Activated T-cell treated with anti-CD3 and anti-CD28 coated beads for 4 hours (primary cell): Measurements from ENCODE around the gene EIF6.
A peak's percentile ranks its signal among the peaks of the same experiment; 100 is the strongest.
"Not testable (repeated sequence)": the region's sequence is repeated elsewhere in the genome, so short reads cannot be mapped to it uniquely, and the experiment has no call there.

Source experiments
- DNase-seq: peaks from one replicate; pipeline ENCODE4 v3.0.0-alpha.2; 2020

The EIF6 gene

DNA sequence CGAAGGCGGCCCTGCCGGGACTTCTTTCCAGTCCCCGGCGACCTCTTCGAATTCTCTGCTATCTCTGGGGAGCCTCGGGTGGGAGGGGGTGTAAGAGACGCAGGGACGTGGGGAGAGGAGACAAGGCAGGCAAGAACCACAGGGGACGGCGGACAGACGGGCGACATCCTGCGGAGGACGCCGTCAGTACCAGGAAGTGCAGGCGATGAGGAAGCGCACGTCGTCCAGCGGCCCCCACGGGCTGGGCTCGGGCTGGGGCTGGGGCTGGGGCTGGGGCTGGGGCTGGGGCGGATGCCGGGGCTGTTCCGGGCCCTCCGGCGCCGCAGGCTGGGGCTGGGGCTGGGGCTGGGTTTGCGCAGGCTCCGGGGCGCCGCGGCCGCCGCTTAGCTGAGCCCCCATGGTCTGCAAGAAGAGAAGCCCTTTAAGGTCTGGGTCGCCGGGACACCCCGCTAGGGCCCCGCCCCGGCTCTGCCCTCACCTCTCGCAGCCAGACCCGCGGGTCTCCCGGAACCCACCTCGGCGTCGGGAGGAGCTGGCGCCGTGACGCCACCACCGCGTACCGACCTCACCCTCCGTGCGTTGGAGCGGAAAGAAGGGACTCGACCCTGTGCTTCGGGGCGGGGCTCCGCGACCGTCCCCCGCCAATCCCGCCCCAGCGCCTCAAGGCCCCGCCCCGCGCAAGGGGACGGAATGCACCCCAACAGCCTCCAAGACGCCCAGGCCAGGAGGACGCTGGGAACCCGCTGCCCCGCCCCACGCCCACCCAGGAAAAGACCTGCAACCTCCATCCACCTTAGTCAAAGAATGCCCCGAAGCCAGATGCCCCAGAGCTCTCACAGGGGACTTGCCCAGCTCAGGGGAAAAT, 6.8 kb downstream of the EIF6 start, which contains the start of gene MMP24OS:
Gene MMP24OS (minus strand): TSS at position 592 of the 865 bp plus-strand sequence. CDS start 193 bp downstream, at position 399.
- DNase-seq = peak; percentile 80

DNA sequence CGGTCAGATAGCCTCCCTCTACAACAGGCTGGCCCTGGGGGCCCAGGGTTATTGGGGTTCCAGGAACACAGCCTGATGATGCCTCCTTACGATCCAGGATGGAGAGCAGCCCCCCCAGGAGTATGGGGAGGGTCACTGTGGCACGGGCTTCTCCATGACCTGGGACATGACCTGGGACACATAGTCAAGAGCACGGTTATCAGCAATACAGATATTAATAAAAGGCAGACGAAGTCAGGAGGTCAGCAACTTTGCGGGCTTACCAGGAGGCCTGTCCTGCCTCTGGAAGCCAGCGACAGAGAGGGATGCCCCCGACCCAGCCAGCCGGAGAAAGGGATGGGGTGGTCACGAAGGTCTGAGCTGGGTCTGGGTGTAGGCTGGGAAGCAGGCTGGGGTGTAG, 7.4 kb downstream of the EIF6 start:
- no peak for DNase-seq

DNA sequence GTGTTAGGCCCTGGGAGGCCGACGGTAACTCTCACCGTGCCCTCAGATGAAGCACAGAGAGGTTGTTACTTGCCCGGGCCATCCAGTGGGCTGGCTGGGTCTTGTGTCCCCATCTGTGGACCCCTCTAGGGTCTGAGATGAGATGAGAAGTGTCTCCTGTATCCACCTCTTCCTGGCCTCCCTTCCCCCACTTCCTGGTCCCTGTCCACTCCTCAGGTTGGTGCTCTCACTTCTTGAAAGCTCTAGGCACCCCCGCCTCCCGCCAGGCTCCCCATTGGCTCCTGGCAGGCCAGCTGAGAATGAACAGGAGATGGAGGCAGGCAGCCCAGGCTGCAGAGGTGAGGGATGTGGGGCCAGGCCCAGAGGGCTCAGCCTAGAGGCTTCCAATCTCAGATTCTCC, 8.2 kb downstream of the EIF6 start:
- DNase-seq = no peak

DNA sequence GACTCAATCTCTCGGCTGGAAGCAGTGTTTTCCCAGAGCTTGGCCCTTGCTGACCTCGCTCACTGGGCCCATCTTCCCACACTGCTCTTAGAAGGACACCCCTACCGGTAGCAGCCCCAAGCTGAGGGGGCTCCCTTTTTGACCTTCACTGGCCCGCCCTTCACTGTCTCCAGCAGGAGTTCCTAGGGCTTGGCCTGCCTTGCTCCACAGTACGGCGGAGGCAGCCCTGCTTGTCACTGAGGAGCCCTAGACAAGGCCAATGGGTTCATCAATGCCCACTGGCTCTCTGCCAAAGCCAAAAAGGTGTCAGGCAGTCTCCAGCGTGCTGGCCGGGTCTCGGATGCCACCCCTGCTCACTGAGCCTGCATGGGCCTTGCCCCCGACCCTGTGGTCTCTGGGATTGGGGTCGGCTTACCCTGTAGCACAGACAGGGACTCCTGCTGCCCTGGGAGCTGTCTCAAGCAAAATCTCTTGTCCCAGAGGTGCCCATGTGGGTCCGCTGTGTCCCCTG, 8.8 kb downstream of the EIF6 start:
- no peak for DNase-seq

DNA sequence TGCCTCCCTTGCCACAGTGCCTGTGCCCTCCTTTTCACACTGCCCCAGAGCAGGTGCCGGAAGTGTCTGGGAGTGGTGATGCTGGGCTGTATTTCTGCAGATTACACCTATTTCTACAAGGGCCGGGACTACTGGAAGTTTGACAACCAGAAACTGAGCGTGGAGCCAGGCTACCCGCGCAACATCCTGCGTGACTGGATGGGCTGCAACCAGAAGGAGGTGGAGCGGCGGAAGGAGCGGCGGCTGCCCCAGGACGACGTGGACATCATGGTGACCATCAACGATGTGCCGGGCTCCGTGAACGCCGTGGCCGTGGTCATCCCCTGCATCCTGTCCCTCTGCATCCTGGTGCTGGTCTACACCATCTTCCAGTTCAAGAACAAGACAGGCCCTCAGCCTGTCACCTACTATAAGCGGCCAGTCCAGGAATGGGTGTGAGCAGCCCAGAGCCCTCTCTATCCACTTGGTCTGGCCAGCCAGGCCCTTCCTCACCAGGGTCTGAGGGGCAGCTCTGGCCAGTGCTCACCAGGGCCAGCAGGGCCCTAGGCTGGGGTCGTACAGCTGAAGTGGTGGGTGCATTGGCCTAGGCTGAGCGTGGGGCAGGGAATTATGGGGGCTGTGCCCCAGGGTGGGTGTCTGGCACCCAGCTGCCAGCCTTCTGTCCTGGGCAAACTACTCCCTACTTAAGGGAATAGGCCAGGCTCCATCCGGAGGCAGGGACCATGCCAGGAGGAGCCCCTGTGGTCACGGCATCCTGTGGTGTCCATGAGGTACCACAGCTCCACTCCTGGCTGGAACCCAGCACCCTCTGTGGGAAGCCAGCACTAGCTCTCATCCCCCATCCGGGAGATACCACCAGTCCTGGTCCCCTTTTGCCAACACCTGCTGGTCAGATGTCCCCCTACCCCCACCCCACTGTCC, 10.1 kb downstream of the EIF6 start:
- no peak for DNase-seq

DNA sequence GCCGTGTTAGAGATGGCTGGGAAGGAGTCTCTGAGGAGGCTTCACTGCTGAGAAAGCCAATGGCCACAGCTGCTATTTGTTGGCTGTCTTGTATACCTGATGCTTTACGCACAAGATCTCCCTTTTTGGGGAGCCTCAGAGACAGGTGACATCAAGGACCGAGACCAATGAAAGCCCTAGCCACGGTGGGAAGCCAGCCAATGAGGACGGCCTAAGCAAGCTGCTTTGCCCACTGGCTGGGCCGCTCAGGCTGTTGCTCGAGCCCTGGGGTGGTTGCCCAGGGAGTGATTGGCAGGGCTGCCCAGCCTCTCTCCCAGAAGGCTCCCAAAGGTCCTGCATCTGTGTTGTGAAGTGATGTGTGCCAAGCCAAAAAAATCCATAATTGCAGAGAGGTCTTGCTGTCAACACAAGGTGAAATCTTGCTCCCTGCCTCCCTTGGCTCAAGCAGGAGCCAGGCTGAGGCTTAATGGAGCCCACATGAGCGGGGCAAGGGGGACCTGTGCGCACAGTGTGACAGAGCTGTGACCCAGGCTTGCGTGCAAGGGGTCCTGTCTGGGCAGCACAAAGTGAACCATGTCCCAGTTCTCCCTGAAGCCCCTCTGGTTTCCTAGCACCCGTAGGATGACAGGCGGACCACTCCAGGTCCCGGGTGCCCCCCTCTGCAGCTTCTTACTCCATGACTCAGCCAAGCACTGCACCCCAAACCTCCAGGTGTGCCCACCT, 11.0 kb downstream of the EIF6 start:
- DNase-seq = no peak

DNA sequence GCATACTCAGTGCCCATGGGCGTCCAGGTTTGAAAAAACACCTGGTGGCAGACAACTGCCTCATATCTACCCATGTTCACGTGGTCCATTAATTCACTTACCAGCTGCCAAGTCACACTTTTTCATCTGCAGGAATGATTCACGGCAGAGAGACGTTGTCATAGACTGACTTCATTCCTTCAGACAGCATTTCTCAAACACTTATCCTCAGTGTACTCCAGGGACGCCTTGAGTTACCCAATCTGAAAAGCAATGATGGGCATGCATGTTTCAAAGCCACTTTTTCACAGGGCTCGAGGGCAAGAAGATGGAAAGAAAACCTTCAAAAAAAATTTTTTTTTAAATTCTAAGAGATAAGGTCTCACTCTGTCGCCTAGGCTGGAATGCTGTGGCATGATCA, 12.7 kb downstream of the EIF6 start:
- DNase-seq = no peak

DNA sequence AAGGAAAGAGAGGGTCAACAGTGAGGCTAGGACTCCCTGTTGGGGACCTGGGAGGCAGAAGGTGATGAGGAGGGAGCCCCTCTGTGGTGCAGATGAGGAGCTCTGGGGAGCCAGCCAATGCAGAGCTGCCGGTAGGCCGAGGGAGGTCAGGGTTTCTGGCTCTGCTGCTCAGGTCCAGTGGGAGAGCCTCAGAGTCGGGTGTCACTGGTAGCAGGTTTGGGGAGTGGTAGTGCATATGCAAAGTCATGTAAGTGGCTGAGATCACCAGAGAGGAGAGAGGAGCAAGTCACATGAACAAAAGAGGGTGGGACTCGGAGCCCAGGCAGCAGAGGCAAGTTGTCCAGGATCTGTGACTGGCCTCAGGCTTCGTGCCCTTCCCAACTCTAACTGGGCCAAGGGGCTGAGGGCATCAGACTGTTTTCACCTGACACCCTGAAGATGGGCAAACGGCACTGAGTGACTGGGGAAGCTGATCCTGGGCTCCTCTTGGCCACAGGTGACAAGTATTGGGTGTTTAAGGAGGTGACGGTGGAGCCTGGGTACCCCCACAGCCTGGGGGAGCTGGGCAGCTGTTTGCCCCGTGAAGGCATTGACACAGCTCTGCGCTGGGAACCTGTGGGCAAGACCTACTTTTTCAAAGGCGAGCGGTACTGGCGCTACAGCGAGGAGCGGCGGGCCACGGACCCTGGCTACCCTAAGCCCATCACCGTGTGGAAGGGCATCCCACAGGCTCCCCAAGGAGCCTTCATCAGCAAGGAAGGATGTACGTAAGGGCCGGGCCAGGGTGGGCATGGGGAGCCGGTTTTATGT, 13.3 kb downstream of the EIF6 start:
- DNase-seq = no peak

DNA sequence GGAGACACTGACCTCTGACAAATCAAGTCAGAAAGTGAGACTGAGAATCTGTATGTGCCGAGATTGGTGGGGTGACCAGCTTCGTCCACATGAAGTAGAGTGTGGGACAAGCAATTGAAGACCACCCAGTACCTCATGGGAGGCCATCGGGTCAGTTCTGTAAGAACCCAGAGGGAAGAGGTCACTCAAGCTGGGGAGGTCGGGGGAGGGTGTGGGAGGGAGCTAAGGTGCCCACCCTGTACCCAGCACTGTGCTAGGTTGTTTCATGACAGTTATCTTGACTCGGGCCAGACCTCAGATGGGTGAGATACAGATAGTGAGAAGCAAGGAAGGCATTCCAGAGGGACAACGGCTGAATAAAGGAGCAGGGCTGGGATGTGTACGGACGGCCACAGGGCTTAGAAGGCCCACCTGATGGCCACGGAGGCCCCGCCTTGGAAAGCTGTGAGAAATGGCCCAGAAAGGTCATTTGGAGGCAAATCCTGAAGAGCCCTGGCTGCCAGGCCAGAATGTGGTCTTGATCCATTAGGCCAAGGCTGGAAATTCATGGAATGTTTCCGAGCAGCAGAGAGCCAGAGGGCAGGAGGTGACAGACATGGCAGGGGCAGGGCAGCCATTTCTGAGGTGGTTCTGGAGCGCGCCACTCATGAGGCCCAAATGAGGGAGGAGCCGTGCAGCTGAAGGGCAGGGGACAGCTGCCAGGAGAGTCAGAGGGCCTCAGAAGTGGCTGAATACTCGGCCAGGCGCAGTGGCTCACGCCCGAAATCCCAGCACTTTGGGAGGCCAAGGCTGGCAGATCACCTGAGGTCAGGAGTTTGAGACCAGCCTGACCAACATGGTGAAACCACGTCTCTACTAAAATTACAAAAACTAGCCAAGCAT, 14.3 kb downstream of the EIF6 start:
- no peak for DNase-seq

DNA sequence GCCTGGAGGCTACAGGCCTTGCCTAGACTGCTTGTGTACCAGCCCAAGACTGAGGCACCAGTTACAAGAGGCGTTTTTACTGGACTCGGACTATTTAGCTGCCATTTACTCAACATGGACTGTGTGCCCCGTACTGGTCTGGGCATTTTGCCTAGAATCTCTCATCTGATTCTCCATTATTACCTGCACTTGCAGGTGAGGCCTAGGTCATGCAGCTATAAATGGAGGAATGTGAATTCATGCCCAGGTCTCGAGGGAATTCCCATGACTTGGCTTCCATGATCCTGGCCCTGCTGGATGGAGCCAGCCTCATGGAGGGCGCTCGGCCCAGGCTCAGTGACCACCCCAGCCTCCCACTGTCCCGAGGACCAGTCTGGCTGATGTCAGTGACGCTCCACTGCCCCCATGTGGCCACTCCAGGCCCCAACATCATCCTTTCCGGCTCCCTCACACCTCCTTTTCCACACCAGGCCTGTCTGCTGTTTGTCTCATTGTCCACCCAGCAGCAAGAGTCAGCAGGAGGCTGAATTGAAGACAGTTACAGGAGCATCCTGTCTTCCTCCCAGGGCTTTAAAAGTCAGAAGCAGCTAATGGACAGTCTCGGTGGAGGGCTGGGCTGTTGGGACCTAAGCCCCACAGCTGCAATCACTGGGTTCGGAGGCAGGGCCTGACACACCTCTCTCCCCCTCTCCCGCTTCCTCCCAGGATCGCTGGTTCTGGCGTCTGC, 15.4 kb downstream of the EIF6 start:
- DNase-seq = peak; percentile 21

DNA sequence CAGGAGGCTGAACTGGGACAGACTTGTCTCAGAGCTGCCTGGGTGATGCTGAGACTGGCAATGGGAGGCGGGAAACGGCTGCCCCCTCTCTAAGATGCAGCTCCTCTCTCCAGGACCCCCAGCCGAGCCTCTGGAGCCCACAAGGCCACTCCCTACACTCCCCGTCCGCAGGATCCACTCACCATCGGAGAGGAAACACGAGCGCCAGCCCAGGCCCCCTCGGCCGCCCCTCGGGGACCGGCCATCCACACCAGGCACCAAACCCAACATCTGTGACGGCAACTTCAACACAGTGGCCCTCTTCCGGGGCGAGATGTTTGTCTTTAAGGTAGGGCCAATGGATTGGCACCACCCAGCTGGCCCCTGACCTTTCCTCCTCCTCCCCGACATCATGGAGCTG, 17.5 kb downstream of the EIF6 start:
- DNase-seq = no peak

DNA sequence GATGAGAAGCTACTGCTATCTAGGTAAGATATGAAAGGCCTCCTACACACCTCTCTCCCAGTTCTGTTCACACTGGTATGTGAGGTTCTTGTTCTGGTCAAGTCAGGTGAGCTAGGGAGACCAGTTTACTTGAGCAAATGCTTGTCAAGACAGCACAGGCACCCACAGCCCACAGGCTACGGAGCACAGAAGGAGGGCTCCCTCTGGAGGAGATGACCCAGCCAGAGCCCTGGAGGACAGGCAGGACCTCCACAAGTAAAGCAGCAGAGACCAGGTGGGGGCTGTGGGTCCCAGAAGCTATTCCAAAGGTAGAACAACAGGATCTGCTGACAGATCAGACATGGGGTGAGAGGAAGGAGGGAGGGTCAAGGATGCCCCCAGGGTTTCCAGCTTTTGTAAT, 19.8 kb downstream of the EIF6 start:
- DNase-seq = no peak

DNA sequence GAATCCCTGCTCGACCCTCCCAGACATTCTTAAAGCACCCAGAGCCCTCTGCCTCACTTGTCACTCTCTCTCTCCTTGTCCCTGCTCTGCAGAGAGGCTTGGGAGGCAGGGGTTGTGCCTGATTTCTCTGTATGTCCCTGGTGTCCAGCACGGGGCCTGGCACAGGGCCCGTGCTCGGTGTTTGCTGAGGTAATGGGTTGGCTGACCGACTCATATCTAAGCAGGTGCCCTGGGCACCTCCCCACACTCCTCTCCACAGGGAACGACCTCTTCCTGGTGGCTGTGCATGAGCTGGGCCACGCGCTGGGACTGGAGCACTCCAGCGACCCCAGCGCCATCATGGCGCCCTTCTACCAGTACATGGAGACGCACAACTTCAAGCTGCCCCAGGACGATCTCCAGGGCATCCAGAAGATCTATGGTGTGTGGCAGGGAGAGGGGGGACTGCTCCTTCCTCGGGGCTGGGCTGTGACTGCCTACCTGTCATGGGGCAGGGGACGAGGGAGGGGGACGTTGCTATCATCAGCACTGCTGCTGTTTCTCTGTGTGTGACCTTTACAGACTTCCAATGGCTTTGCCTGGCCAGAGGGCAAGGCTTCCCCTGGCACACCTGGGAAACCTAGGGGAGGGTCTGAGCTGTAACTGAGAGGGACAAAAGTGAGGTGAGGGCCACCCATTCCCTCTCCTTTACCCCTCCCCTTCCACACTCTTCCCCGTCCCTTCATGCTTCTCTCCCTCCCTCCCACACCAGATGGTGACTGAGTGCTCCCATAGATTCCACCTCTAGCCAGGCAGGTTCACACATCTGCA, 20.8 kb downstream of the EIF6 start:
- DNase-seq = no peak

DNA sequence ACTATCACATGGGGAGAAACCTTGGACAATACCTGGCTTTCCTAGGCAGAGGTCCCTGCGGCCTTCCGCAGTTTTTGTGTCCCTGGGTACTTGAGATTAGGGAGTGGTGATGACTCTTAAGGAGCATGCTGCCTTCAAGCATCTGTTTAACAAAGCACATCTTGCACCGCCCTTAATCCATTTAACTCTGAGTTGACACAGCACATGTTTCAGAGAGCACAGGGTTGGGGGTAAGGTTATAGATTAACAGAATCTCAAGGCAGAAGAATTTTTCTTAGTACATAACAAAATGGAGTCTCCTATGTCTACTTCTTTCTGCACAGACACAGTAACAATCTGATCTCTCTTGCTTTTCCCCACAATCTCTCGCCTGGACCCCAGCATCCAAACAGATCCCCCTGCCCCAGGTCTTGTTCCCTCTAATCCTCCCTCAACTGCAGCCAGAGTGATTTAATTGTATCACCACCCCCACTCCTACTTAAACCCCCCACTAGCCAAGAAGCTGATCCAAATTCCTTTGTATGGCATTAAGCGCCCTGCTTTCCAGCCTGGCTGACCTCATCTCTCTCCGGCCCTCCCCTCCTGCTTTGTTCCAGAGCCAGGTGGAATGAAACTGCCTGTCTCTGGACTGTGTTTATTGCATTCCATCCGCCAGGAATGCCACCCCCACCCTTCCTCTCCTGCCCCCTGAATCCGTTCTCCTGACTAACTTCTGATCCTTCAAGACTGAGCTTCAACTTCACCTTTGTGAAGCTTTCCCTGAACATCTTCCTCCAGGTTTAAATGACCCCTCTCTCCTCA, 21.6 kb downstream of the EIF6 start:
- not testable (repeated sequence) for DNase-seq

DNA sequence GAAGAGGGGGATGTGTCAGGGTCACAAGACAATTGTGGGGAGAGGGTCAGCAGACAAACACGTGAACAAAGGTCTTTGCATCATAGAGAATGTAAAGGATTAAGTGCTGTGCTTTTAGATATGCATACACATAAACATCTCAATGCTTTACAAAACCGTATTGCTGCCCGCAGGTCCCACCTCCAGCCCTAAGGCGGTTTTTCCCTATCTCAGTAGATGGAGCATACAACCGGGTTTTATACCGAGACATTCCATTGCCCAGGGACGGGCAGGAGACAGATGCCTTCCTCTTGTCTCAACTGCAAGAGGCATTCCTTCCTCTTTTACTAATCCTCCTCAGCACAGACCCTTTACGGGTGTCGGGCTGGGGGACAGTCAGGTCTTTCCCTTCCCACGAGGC, 22.3 kb downstream of the EIF6 start:
- DNase-seq = not testable (repeated sequence)

DNA sequence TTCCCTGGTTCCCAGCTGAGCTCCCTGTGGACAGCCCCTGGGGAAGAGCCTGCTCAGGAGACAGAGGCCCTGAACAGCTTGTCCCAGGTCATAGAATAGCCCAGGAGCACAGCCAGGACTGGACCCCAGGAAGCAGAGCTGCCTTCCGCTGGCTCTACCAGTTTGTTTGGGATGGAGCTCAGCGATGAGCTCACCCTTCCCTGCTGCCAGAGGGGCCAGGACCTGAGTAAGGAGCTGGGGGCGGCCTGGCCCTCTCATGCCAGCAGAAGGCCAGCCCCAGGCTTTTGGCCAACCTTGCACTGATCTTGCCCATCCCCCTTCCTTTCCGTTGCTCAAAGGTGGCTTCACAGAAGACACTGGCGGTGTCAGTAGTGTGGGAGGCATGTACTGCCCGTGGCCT, 24.1 kb downstream of the EIF6 start:
- DNase-seq = no peak

DNA sequence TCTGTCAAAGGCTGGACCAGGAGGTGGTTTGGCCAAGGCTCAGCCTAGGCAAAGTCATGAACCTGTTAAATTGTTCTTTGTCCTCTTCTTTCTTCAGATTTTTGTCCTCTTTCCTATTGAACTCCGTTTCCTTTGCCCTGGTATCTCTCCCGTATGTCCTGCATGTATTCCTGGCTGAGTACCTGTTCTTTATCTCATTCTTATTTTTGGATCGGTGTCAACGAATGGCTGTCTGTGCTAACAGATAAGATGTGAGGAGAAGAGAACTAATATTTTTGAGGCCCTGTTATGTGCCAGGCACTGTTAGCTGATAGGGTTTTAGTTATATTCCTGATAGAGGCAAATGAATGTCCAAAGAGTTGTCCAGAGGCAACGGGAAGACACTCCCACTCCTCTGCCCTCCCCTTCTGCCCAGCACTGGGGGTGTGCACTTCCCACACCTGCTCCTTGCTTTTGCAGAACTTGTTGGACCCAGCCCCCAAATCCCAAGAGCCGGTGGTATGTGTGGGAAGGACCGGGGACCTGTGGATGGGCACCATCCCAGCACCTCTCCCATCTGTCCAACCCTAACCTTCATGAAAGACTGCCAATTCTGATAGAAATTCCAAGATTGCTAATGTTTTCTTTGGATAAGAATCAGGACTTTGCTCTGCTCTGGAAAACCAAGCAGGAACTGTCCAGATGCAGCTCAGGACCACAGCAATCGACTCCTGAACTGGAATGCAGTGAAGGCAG, 27.2 kb downstream of the EIF6 start:
- no peak for DNase-seq
